NT2/D1 (cell line): Measurements from ENCODE around the gene SPAM1.
"Not testable (repeated sequence)": the region's sequence is repeated elsewhere in the genome, so short reads cannot be mapped to it uniquely, and the experiment has no call there.

Experiments used
- DNase-seq: peaks from one replicate; pipeline ENCODE4 v3.0.0-alpha.2; 2011; ENCODE audit warnings: low read depth, low spot score
- H3K27me3 ChIP-seq: 2 replicates; pipeline ENCODE4 v1.6.0; 2011; ENCODE audit warnings: mild to moderate bottlenecking; ENCODE audit not compliant: insufficient read length, insufficient read depth
- H3K36me3 ChIP-seq: 2 replicates; pipeline ENCODE4 v1.6.1; 2011; ENCODE audit warnings: mild to moderate bottlenecking, low read length, mixed read lengths; ENCODE audit not compliant: insufficient read depth, insufficient read length
- H3K4me1 ChIP-seq: 2 replicates; pipeline ENCODE4 v1.5.1; 2011; ENCODE audit not compliant: insufficient read depth, insufficient read length
- H3K4me3 ChIP-seq: 2 replicates; pipeline ENCODE4 v1.5.1; 2011; ENCODE audit warnings: low read depth; ENCODE audit not compliant: insufficient read length
- H3K9ac ChIP-seq: 2 replicates; pipeline ENCODE4 v1.6.0; 2011; ENCODE audit warnings: low read depth; ENCODE audit not compliant: insufficient read length
- H3K9me3 ChIP-seq: 2 replicates; pipeline ENCODE4 v1.5.1; 2011; ENCODE audit warnings: mild to moderate bottlenecking, low read length; ENCODE audit not compliant: insufficient read depth
- SUZ12 ChIP-seq: IDR thresholded peaks from 2 replicates; pipeline ENCODE4 v1.6.1; 2011; ENCODE audit not compliant: insufficient read length, insufficient read depth; ENCODE audit errors: extremely low read depth
- YY1 ChIP-seq: IDR thresholded peaks from 2 replicates; pipeline ENCODE4 v1.6.1; 2011; ENCODE audit not compliant: insufficient read length, insufficient read depth
- ZNF274 ChIP-seq: IDR thresholded peaks from 2 replicates; pipeline ENCODE4 v1.6.1; 2011; ENCODE audit warnings: mild to moderate bottlenecking, low read depth, low read length

SPAM1 gene

GRCh38 chr7:123924941-123925340, at the start of gene SPAM1:
Gene SPAM1, plus strand, starts transcription at chr7:123925241. Its CDS starts 28,330 bp downstream, at chr7:123953571.
- no peak within 1 kb of the TSS for H3K9ac ChIP-seq
- TF ChIP-seq ZNF274 (no peak), YY1 (no peak), SUZ12 (no peak)
- no peaks in the 10 kb centered on the region for H3K4me1 ChIP-seq
- DNase-seq = no peak
- H3K27me3 ChIP-seq = no peaks in the 10 kb centered on the region
- no peaks in the 10 kb centered on the region for H3K9me3 ChIP-seq
- no peaks in the 10 kb centered on the region for H3K36me3 ChIP-seq
- no peak within 1 kb of the TSS for H3K4me3 ChIP-seq

- TF ChIP-seq ZNF274 (no peak), YY1 (no peak), SUZ12 (no peak)
- Histone ChIP-seq H3K4me1 (no peaks in the 10 kb centered on the region), H3K27me3 (no peaks in the 10 kb centered on the region), H3K9ac (no peak overlapping the region), H3K36me3 (no peaks in the 10 kb centered on the region), H3K4me3 (no peak overlapping the region), H3K9me3 (no peaks in the 10 kb centered on the region)
- DNase-seq = no peak
Measured at GRCh38 chr7:123876557-123877256, 48.3 kb upstream of the SPAM1 start.

GRCh38 chr7:123879628-123880027, 45.4 kb upstream of the SPAM1 start:
- no peak overlapping the region for H3K4me3 ChIP-seq
- H3K27me3 ChIP-seq = no peaks in the 10 kb centered on the region
- no peak for TF ChIP-seq SUZ12
- DNase-seq = no peak
- H3K4me1 ChIP-seq = no peaks in the 10 kb centered on the region
- H3K9me3 ChIP-seq = no peaks in the 10 kb centered on the region
- H3K36me3 ChIP-seq = no peaks in the 10 kb centered on the region
- no peak overlapping the region for H3K9ac ChIP-seq

GRCh38 chr7:123881300-123881699, 43.7 kb upstream of the SPAM1 start:
- Histone ChIP-seq H3K27me3 (no peaks in the 10 kb centered on the region), H3K36me3 (no peaks in the 10 kb centered on the region), H3K9me3 (no peaks in the 10 kb centered on the region), H3K9ac (no peak overlapping the region), H3K4me1 (no peaks in the 10 kb centered on the region), H3K4me3 (no peak overlapping the region)
- DNase-seq = no peak
- TF ChIP-seq ZNF274 = no peak
- TF ChIP-seq YY1 = no peak
- TF ChIP-seq SUZ12 = no peak

- no peak overlapping the region for H3K4me3 ChIP-seq
- no peak for TF ChIP-seq SUZ12
- TF ChIP-seq YY1 = no peak
- no peak for TF ChIP-seq ZNF274
- H3K9me3 ChIP-seq = no peaks in the 10 kb centered on the region
- no peaks in the 10 kb centered on the region for H3K4me1 ChIP-seq
- H3K27me3 ChIP-seq = no peaks in the 10 kb centered on the region
- H3K36me3 ChIP-seq = no peaks in the 10 kb centered on the region
- H3K9ac ChIP-seq = no peak overlapping the region
- no peak for DNase-seq
Measured at GRCh38 chr7:123883154-123883553, 41.9 kb upstream of the SPAM1 start.

- peaks cover 5% of the 10 kb centered on the region; the same call in 1 of the 2 replicates for H3K9me3 ChIP-seq
- H3K9ac ChIP-seq = no peak overlapping the region
- H3K4me3 ChIP-seq = no peak overlapping the region
- TF ChIP-seq YY1 (no peak), ZNF274 (no peak), SUZ12 (no peak)
- H3K36me3 ChIP-seq = no peaks in the 10 kb centered on the region
- H3K4me1 ChIP-seq = no peaks in the 10 kb centered on the region
- DNase-seq = no peak
- H3K27me3 ChIP-seq = no peaks in the 10 kb centered on the region
Measured at GRCh38 chr7:123888192-123888591, 36.8 kb upstream of the SPAM1 start.

GRCh38 chr7:123894753-123895152, 30.3 kb upstream of the SPAM1 start:
- not testable (repeated sequence) for H3K36me3 ChIP-seq, DNase-seq, H3K27me3 ChIP-seq, H3K4me1 ChIP-seq, H3K9ac ChIP-seq, H3K4me3 ChIP-seq
- peaks cover 15% of the 10 kb centered on the region; the same call in 1 of the 2 replicates for H3K9me3 ChIP-seq
